ENCODE results near the gene PRCD. TPM values are rescaled to one million over a fixed set of nuclear protein-coding genes. Genes with fewer than 3 reads are reported as not detected.

Gene PRCD
- polyA plus RNA-seq, 1 donor from 2014 or later = 22.5 TPM

GRCh38 chr17:76557368-76558197, 17.7 kb downstream of the PRCD start:
- H4K20me1 ChIP-seq (ENCODE audit: insufficient read depth) = no peaks in the 10 kb centered on the region
- H3F3A ChIP-seq (ENCODE audit: insufficient read depth, low read length, poor library complexity, severe bottlenecking) = no peaks in the 10 kb centered on the region
- H3K9ac ChIP-seq (ENCODE audit: low read length) = peak overlapping the region; percentile 79
- peaks cover 5% of the 10 kb centered on the region for H3K36me3 ChIP-seq (ENCODE audit: insufficient read depth, low read length)
- H2AFZ ChIP-seq (ENCODE audit: low read depth, low read length) = peak overlapping the region; percentile 16
- no peaks in the 10 kb centered on the region for H3K27me3 ChIP-seq (ENCODE audit: insufficient read depth, low read depth, low read length)
- peaks cover 31% of the 10 kb centered on the region for H3K79me2 ChIP-seq (replicated peaks; ENCODE audit: insufficient read depth, low read length)
- peak; percentile 98 for TF ChIP-seq MXI1 (conservative IDR thresholded peaks at IDR 0.05; ENCODE audit: poor library complexity, severe bottlenecking)
- TF ChIP-seq EP300 (conservative IDR thresholded peaks at IDR 0.05; ENCODE audit: poor library complexity, severe bottlenecking) = peak; percentile 20
- TF ChIP-seq SMC3 (conservative IDR thresholded peaks at IDR 0.05; ENCODE audit: poor library complexity) = peak; percentile 11
- TF ChIP-seq POLR2AphosphoS5 (IDR thresholded peaks at IDR 0.05) = peak; percentile 98
- peak; percentile 40 for TF ChIP-seq RAD21 (conservative IDR thresholded peaks at IDR 0.05)
- TF ChIP-seq CTCF (IDR thresholded peaks at IDR 0.05; ENCODE audit: poor library complexity, severe bottlenecking) = peak; percentile 71
- TF ChIP-seq TAF1 (IDR thresholded peaks at IDR 0.05; ENCODE audit: low read depth) = peak; percentile 75
- no peak for TF ChIP-seq EZH2 (IDR thresholded peaks at IDR 0.05; ENCODE audit: borderline replicate concordance, insufficient read depth, low read length, poor library complexity, severe bottlenecking)
- TF ChIP-seq REST (IDR thresholded peaks at IDR 0.05; ENCODE audit: borderline replicate concordance) = peak; percentile 73
- no peaks in the 10 kb centered on the region for H3K9me3 ChIP-seq (ENCODE audit: low read length)
- H3K4me2 ChIP-seq (ENCODE audit: low read length) = peak overlapping the region; percentile 77
- H3K4me3 ChIP-seq (ENCODE audit: low read length) = peak overlapping the region; percentile 70
- no peaks in the 10 kb centered on the region for H3K9me2 ChIP-seq (ENCODE audit: insufficient read depth, low read length)
- peak overlapping the region; percentile 80 for H3K27ac ChIP-seq (ENCODE audit: low read length)

GRCh38 chr17:76558198-76559095, 18.6 kb downstream of the PRCD start:
- H3K36me3 ChIP-seq (ENCODE audit: insufficient read depth, low read length) = peaks cover 5% of the 10 kb centered on the region
- no peaks in the 10 kb centered on the region for H3F3A ChIP-seq (ENCODE audit: insufficient read depth, low read length, poor library complexity, severe bottlenecking)
- TF ChIP-seq SMC3 (conservative IDR thresholded peaks at IDR 0.05; ENCODE audit: poor library complexity) = peak; percentile 78
- TF ChIP-seq EZH2 (IDR thresholded peaks at IDR 0.05; ENCODE audit: borderline replicate concordance, insufficient read depth, low read length, poor library complexity, severe bottlenecking) = no peak
- TF ChIP-seq MXI1 (conservative IDR thresholded peaks at IDR 0.05; ENCODE audit: poor library complexity, severe bottlenecking) = no peak
- no peak for TF ChIP-seq REST (IDR thresholded peaks at IDR 0.05; ENCODE audit: borderline replicate concordance)
- TF ChIP-seq TAF1 (IDR thresholded peaks at IDR 0.05; ENCODE audit: low read depth) = no peak
- no peak for TF ChIP-seq EP300 (conservative IDR thresholded peaks at IDR 0.05; ENCODE audit: poor library complexity, severe bottlenecking)
- TF ChIP-seq RAD21 (conservative IDR thresholded peaks at IDR 0.05) = peak; percentile 75
- peak; percentile 77 for TF ChIP-seq CTCF (IDR thresholded peaks at IDR 0.05; ENCODE audit: poor library complexity, severe bottlenecking)
- no peak for TF ChIP-seq POLR2AphosphoS5 (IDR thresholded peaks at IDR 0.05)
- peak overlapping the region; percentile 80 for H3K27ac ChIP-seq (ENCODE audit: low read length)
- no peaks in the 10 kb centered on the region for H4K20me1 ChIP-seq (ENCODE audit: insufficient read depth)
- H2AFZ ChIP-seq (ENCODE audit: low read depth, low read length) = peak overlapping the region; percentile 16
- no peaks in the 10 kb centered on the region for H3K9me3 ChIP-seq (ENCODE audit: low read length)
- peak overlapping the region; percentile 79 for H3K9ac ChIP-seq (ENCODE audit: low read length)
- peak overlapping the region; percentile 70 for H3K4me3 ChIP-seq (ENCODE audit: low read length)
- H3K9me2 ChIP-seq (ENCODE audit: insufficient read depth, low read length) = no peaks in the 10 kb centered on the region
- peak overlapping the region; percentile 77 for H3K4me2 ChIP-seq (ENCODE audit: low read length)
- peaks cover 31% of the 10 kb centered on the region for H3K79me2 ChIP-seq (replicated peaks; ENCODE audit: insufficient read depth, low read length)
- H3K27me3 ChIP-seq (ENCODE audit: insufficient read depth, low read depth, low read length) = no peaks in the 10 kb centered on the region
